Measurements from ENCODE around the gene BRD2.

The BRD2 gene

DNA sequence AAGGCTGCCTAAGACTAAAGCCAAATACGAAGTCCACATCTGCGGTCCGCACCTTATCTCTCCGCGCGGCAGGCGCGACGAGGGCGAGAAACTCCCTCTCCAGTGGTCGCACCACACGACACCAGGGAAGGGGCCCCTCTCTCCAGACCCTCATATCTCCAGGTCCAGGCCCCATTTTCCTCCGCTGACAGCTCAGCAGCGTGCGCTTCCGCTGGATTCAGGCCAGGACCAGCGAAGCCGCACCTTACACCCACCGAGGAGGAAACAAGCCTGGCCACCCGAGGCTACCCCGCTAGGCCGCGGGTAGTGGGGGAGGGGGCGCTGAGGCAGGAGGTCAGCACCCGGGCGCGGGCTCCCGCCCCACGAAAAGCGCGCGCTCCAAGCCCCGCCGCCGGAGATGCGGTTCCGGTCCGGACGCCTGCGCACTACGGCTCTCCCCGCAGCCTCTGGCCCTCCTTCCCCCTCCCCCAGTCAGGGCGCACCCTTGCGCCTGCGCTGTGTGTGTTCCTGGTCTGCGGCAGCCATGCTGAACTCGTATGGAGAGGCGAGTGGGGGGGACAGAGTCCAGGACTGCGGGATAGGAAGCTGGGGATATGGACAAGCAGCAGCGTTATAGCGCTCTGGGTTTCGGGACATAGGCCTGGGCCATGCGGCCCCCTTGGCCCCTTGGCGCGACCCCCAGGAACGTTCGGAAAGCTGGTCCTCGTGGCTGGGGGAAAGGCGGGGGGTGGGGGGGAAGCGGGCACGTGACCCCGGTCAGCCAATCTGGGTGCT, at the start of gene BRD2:
Gene BRD2 (plus strand): TSS at position 502 of the 774 bp plus-strand sequence. CDS start 4,305 bp downstream, outside the sequence.
- in situ Hi-C loops (cut with MboI; ENCODE audit: low sequenced_read_pairs, unreplicated experiment): no loop called here

DNA sequence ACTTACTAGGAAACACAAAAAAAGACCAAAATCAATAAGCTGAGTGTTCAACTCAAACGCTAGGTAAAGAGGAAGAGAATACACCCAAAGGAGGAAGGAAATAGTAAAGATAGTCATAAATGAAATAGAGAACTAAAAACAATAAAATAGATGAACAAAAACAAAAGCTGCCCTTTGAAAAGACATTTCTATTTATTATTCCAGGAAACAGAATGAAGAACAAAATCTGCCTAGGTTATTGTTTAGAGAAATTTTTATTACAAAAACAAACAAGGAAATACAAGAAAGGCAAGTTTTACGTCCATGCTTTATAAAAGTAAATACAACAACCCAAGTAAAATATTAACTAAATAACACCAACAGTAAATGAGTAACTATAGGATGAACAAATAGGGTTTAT, 47.7 kb upstream of the BRD2 start:
- in situ Hi-C loops (cut with MboI; ENCODE audit: low sequenced_read_pairs, unreplicated experiment): no loop called here
- TF ChIP-seq, protein P1, sequence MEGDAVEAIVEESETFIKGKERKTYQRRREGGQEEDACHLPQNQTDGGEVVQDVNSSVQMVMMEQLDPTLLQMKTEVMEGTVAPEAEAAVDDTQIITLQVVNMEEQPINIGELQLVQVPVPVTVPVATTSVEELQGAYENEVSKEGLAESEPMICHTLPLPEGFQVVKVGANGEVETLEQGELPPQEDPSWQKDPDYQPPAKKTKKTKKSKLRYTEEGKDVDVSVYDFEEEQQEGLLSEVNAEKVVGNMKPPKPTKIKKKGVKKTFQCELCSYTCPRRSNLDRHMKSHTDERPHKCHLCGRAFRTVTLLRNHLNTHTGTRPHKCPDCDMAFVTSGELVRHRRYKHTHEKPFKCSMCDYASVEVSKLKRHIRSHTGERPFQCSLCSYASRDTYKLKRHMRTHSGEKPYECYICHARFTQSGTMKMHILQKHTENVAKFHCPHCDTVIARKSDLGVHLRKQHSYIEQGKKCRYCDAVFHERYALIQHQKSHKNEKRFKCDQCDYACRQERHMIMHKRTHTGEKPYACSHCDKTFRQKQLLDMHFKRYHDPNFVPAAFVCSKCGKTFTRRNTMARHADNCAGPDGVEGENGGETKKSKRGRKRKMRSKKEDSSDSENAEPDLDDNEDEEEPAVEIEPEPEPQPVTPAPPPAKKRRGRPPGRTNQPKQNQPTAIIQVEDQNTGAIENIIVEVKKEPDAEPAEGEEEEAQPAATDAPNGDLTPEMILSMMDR (IDR thresholded peaks at IDR 0.05; ENCODE audit: borderline replicate concordance, control extremely low read depth, extremely low read depth, insufficient read depth, missing control alignments): no peak
- DNase-seq (ENCODE audit: low spot score): no peak

More for the DNA sequence above, at the start of gene BRD2:
- TF ChIP-seq, protein P1 (IDR thresholded peaks at IDR 0.05; ENCODE audit: borderline replicate concordance, control extremely low read depth, extremely low read depth, insufficient read depth, missing control alignments): no peak
- DNase-seq (ENCODE audit: low spot score): peak; percentile 92

DNA sequence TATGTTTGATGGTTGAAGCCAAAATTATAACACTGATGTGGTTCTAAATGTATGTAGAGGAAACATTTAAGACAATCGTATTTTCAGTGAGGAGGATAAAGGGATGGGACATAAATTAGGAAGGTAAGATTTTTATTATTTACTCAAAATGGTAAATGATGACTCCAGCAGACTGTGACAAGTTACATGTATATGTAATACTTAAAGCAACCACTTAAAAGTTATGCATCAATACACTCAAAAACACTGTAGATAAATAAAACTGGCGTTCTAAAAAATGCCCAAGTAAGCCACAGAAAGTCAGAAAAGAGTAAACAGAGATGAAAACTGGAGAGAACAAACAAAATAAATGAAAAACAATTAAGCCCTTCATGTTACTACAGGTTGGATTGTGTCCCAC, 46.3 kb upstream of the BRD2 start:
- in situ Hi-C loops (cut with MboI; ENCODE audit: low sequenced_read_pairs, unreplicated experiment): no loop called here
- TF ChIP-seq, protein P1 (IDR thresholded peaks at IDR 0.05; ENCODE audit: borderline replicate concordance, control extremely low read depth, extremely low read depth, insufficient read depth, missing control alignments): no peak
- no peak for DNase-seq (ENCODE audit: low spot score)

DNA sequence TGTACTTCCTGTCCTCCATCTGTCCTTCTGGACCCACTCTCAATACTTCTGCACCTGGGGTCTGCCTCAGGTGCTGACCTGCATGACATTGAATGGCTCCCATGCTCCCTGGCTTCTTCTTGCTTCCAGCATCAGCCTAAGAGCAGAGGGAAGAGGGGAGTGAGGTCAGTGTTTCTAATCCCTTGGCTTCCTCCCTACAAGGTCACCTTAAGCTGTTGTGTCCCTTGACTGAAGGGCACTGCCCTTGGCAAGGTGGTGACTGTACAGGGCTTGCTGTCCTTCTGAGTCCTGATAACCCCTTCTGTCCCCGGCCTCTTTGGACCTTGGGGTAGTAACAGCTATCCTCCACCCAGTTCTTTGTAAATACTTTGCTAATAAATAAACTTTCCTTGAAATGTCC, 37.2 kb upstream of the BRD2 start:
- TF ChIP-seq, protein P1 (IDR thresholded peaks at IDR 0.05; ENCODE audit: borderline replicate concordance, control extremely low read depth, extremely low read depth, insufficient read depth, missing control alignments): no peak

GRCh38 chr6:32932132-32932868, 36.1 kb upstream of the BRD2 start:
- DNase-seq (ENCODE audit: low spot score): no peak
- TF ChIP-seq, protein P1 (IDR thresholded peaks at IDR 0.05; ENCODE audit: borderline replicate concordance, control extremely low read depth, extremely low read depth, insufficient read depth, missing control alignments): no peak
- in situ Hi-C loops (cut with MboI; ENCODE audit: low sequenced_read_pairs, unreplicated experiment): no loop called here

More for the DNA sequence above, 37.2 kb upstream of the BRD2 start:
- in situ Hi-C loops (cut with MboI; ENCODE audit: low sequenced_read_pairs, unreplicated experiment): no loop called here
- DNase-seq (ENCODE audit: low spot score): no peak

GRCh38 chr6:32933661-32934085, 34.7 kb upstream of the BRD2 start:
- peak; percentile 43 for DNase-seq (ENCODE audit: low spot score)
- in situ Hi-C loops (cut with MboI; ENCODE audit: low sequenced_read_pairs, unreplicated experiment): no loop called here
- TF ChIP-seq, protein P1 (IDR thresholded peaks at IDR 0.05; ENCODE audit: borderline replicate concordance, control extremely low read depth, extremely low read depth, insufficient read depth, missing control alignments): peak; percentile 64
